Ovary (tissue), 3 donors: ENCODE measurements around the gene KDM6A.

Experiments used
- CTCF ChIP-seq, 3 donors: fragments of 450-650 bp in 2 of 3; fragments of 200-600 bp in 1 of 3; IDR thresholded peaks; one replicate each; pipeline versions ENCODE4 v1.5.1 to v1.8.0; 2016 to 2022; ENCODE audit warnings: antibody characterized with exemption in 3 of 3, mild to moderate bottlenecking in 1 of 3
- POLR2A ChIP-seq: fragments of 450-650 bp; IDR thresholded peaks from one replicate; pipeline ENCODE4 v1.6.1; 2017; ENCODE audit warnings: antibody characterized with exemption, mild to moderate bottlenecking, moderate library complexity
- donor health status: DM: no; HTN: no; CAD: no.

- no peak for TF ChIP-seq CTCF (IDR thresholded peaks at IDR 0.05)
- TF ChIP-seq POLR2A, result no peak
These were observed 3.1 kb downstream of the KDM6A start for GRCh38 chrX:44876086-44876485.
